Activated CD4-positive, alpha-beta T cell treated with anti-CD3 and anti-CD28 coated beads, Interleukin-2, amount 50 U/mL, for 48 hours (primary cell): ENCODE results near the gene KCNJ14.

Source experiments
- DNase-seq, 2 experiments: peaks; one replicate each; pipeline ENCODE4 v3.0.0-alpha.2; 2020

Gene KCNJ14

GRCh38 chr19:48455171-48455907 is at the start of gene KCNJ14:
Gene KCNJ14 (plus strand): TSS chr19:48455574. CDS start chr19:48461725, 6,151 bp downstream.
- no peak for DNase-seq

- no peak for DNase-seq
These were observed 49.5 kb upstream of the KCNJ14 start for GRCh38 chr19:48405850-48406249.

- DNase-seq: no peak
These were observed 41.3 kb upstream of the KCNJ14 start for GRCh38 chr19:48413879-48414587.

GRCh38 chr19:48415395-48415794 is 40.0 kb upstream of the KCNJ14 start:
- peak; percentile 80 to 81 for DNase-seq

GRCh38 chr19:48415806-48416221 is 39.6 kb upstream of the KCNJ14 start:
- DNase-seq: no peak

- DNase-seq: no peak
These were observed 38.0 kb upstream of the KCNJ14 start for GRCh38 chr19:48417421-48417820.

- DNase-seq: peak in 1 of 2 experiments; percentile 47
These were observed 36.9 kb upstream of the KCNJ14 start for GRCh38 chr19:48418317-48419064.

- peak; percentile 76 to 83 for DNase-seq
These were observed 36.0 kb upstream of the KCNJ14 start for GRCh38 chr19:48419158-48419920.

GRCh38 chr19:48421548-48421947 is 33.8 kb upstream of the KCNJ14 start:
- no peak for DNase-seq

GRCh38 chr19:48424694-48425219 is 30.6 kb upstream of the KCNJ14 start:
- no peak for DNase-seq

GRCh38 chr19:48428670-48429069 is 26.7 kb upstream of the KCNJ14 start:
- no peak for DNase-seq

GRCh38 chr19:48433337-48433736 is 22.0 kb upstream of the KCNJ14 start:
- no peak for DNase-seq

- DNase-seq: no peak
These were observed 18.8 kb upstream of the KCNJ14 start for GRCh38 chr19:48436586-48436985.

- no peak for DNase-seq
These were observed 13.9 kb upstream of the KCNJ14 start for GRCh38 chr19:48441360-48442050.

- no peak for DNase-seq
These were observed 13.0 kb upstream of the KCNJ14 start for GRCh38 chr19:48442116-48443035.

GRCh38 chr19:48443256-48443655 is 12.1 kb upstream of the KCNJ14 start:
- no peak for DNase-seq

GRCh38 chr19:48443731-48444128 is 11.6 kb upstream of the KCNJ14 start:
- no peak for DNase-seq

- DNase-seq: peak in 1 of 2 experiments; percentile 25
These were observed 11.0 kb upstream of the KCNJ14 start for GRCh38 chr19:48444129-48444935.

GRCh38 chr19:48444936-48445200 is 10.5 kb upstream of the KCNJ14 start:
- no peak for DNase-seq

GRCh38 chr19:48445256-48445605 is 10.1 kb upstream of the KCNJ14 start:
- peak in 1 of 2 experiments; percentile 23 for DNase-seq
